H9 (cell line): ENCODE results near the gene CNDP2. TPM values are rescaled to one million over a fixed set of nuclear protein-coding genes. Genes with fewer than 3 reads are reported as not detected.

ENCODE experiments used
- DNase-seq: peaks from one replicate; pipeline ENCODE4 v3.0.0-alpha.2; 2017
- H2AFZ ChIP-seq: one replicate; pipeline ENCODE4 v1.6.1; 2013; ENCODE audit warnings: mild to moderate bottlenecking, low read length, control low read depth, moderate library complexity
- H2AK5ac ChIP-seq: 2 replicates; pipeline ENCODE4 v1.6.1; 2013; ENCODE audit warnings: low read length, control low read depth, mixed read lengths; ENCODE audit not compliant: insufficient read length
- H2BK120ac ChIP-seq: one replicate; pipeline ENCODE4 v1.6.1; 2013; ENCODE audit warnings: low read depth, mild to moderate bottlenecking, low read length, control low read depth, inconsistent platforms; ENCODE audit not compliant: poor library complexity, severe bottlenecking
- H2BK12ac ChIP-seq: 2 replicates; pipeline ENCODE4 v1.6.1; 2013; ENCODE audit warnings: low read length, control low read depth, mixed read lengths, low read depth; ENCODE audit not compliant: insufficient read length
- H2BK15ac ChIP-seq: 2 replicates; pipeline ENCODE4 v1.6.1; 2013; ENCODE audit warnings: low read depth, low read length, control low read depth
- H2BK20ac ChIP-seq: one replicate; pipeline ENCODE4 v1.6.1; 2013; ENCODE audit warnings: low read depth, mild to moderate bottlenecking, low read length, control low read depth, inconsistent platforms; ENCODE audit not compliant: poor library complexity, severe bottlenecking
- H2BK5ac ChIP-seq: 2 replicates; pipeline ENCODE4 v1.6.1; 2013; ENCODE audit warnings: low read length, control low read depth, mixed read lengths; ENCODE audit not compliant: insufficient read length
- H3K14ac ChIP-seq: 2 replicates; pipeline ENCODE4 v1.6.1; 2013; ENCODE audit warnings: low read length, control low read depth; ENCODE audit not compliant: insufficient read depth
- H3K18ac ChIP-seq: 2 replicates; pipeline ENCODE4 v1.6.1; 2013; ENCODE audit warnings: low read depth, mild to moderate bottlenecking, mixed read lengths, low read length, control low read depth; ENCODE audit not compliant: insufficient read length
- H3K23ac ChIP-seq: 2 replicates; pipeline ENCODE4 v1.6.1; 2013; ENCODE audit warnings: low read length, control low read depth, mixed read lengths, low read depth; ENCODE audit not compliant: insufficient read length
- H3K23me2 ChIP-seq: 2 replicates; pipeline ENCODE4 v1.6.1; 2013; ENCODE audit warnings: low read depth, mild to moderate bottlenecking, mixed read lengths, low read length, control low read depth; ENCODE audit not compliant: insufficient read length, poor library complexity, severe bottlenecking
- H3K27ac ChIP-seq: 2 replicates; pipeline ENCODE4 v1.5.1; 2013; ENCODE audit warnings: low read length, control low read depth, mixed read lengths, low read depth; ENCODE audit not compliant: insufficient read length
- H3K27me3 ChIP-seq: 2 replicates; pipeline ENCODE4 v1.6.1; 2013; ENCODE audit warnings: low read length, control low read depth, inconsistent platforms; ENCODE audit not compliant: insufficient read depth
- H3K4ac ChIP-seq: 2 replicates; pipeline ENCODE4 v1.6.1; 2013; ENCODE audit warnings: low read depth, mild to moderate bottlenecking, control low read depth, inconsistent platforms, low read length, moderate library complexity
- H3K4me1 ChIP-seq: 2 replicates; pipeline ENCODE4 v1.6.1; 2013; ENCODE audit warnings: low read length, control low read depth, inconsistent platforms; ENCODE audit not compliant: insufficient read depth
- H3K4me2 ChIP-seq: 2 replicates; pipeline ENCODE4 v1.6.1; 2013; ENCODE audit warnings: low read length, control low read depth, mixed read lengths; ENCODE audit not compliant: insufficient read length, insufficient read depth
- H3K56ac ChIP-seq: 2 replicates; pipeline ENCODE4 v1.6.1; 2013; ENCODE audit warnings: low read depth, mild to moderate bottlenecking, mixed read lengths, low read length, control low read depth; ENCODE audit not compliant: insufficient read length
- H3K79me1 ChIP-seq: 2 replicates; pipeline ENCODE4 v1.6.1; 2013; ENCODE audit warnings: low read depth, mild to moderate bottlenecking, moderate library complexity, low read length, control low read depth, inconsistent platforms; ENCODE audit not compliant: insufficient read depth, poor library complexity, severe bottlenecking
- H3K79me2 ChIP-seq: 2 replicates; pipeline ENCODE4 v1.6.1; 2013; ENCODE audit warnings: low read length, control low read depth, inconsistent platforms; ENCODE audit not compliant: insufficient read depth
- H3K9ac ChIP-seq: 2 replicates; pipeline ENCODE4 v1.6.1; 2013; ENCODE audit warnings: low read length, control low read depth, mixed read lengths; ENCODE audit not compliant: insufficient read length; ENCODE audit errors: extremely low read depth
- H3K9me3 ChIP-seq: one replicate; pipeline ENCODE4 v1.6.1; 2013; ENCODE audit warnings: low read depth, low read length, inconsistent platforms; ENCODE audit not compliant: control insufficient read depth
- H3T11ph ChIP-seq: one replicate; pipeline ENCODE4 v1.6.1; 2013; ENCODE audit warnings: mild to moderate bottlenecking, low read length, control low read depth, inconsistent platforms
- H4K20me1 ChIP-seq: one replicate; pipeline ENCODE4 v1.6.1; 2013; ENCODE audit not compliant: control insufficient read depth, insufficient read length, insufficient read depth
- H4K5ac ChIP-seq: 2 replicates; pipeline ENCODE4 v1.6.1; 2013; ENCODE audit warnings: low read depth, mild to moderate bottlenecking, mixed read lengths, low read length, control low read depth; ENCODE audit not compliant: insufficient read length
- H4K8ac ChIP-seq: replicated peaks from 2 replicates; pipeline ENCODE4 v1.6.1; 2013; ENCODE audit warnings: low read length, control low read depth, mixed read lengths, low read depth; ENCODE audit not compliant: insufficient read length
- H4K91ac ChIP-seq: 2 replicates; pipeline ENCODE4 v1.6.1; 2013; ENCODE audit warnings: low read depth, mild to moderate bottlenecking, moderate library complexity, mixed read lengths, low read length, control low read depth; ENCODE audit not compliant: insufficient read length
- H3K27ac Mint-ChIP-seq, 3 experiments: 2 replicates in 2 of 3; 3 replicates in 1 of 3; pipeline ENCODE4 v1.8.0; 2020 to 2021; ENCODE audit warnings: mixed read lengths in 3 of 3, mild to moderate bottlenecking in 1 of 3, moderate library complexity in 1 of 3
- H3K27me3 Mint-ChIP-seq: 2 replicates; pipeline ENCODE4 v1.8.0; 2021; ENCODE audit warnings: low read depth, mild to moderate bottlenecking, moderate library complexity, mixed read lengths
- H3K36me3 Mint-ChIP-seq, 3 experiments: 2 replicates in 2 of 3; 3 replicates in 1 of 3; pipeline ENCODE4 v1.8.0; 2020 to 2021; ENCODE audit warnings: low read depth in 3 of 3, mixed read lengths in 3 of 3; ENCODE audit not compliant: insufficient read depth in 1 of 3
- H3K4me1 Mint-ChIP-seq, 2 experiments: 2 replicates each; pipeline ENCODE4 v1.8.0; 2020; ENCODE audit warnings: mixed read lengths in 2 of 2
- H3K4me3 Mint-ChIP-seq, 2 experiments: 2 replicates in 1 of 2; 3 replicates in 1 of 2; pipeline ENCODE4 v1.8.0; 2020 to 2021; ENCODE audit warnings: mild to moderate bottlenecking in 2 of 2, mixed read lengths in 2 of 2, moderate library complexity in 1 of 2
- H3K9me3 Mint-ChIP-seq, 2 experiments: 2 replicates in 1 of 2; 3 replicates in 1 of 2; pipeline ENCODE4 v1.8.0; 2020; ENCODE audit warnings: mild to moderate bottlenecking in 2 of 2, mixed read lengths in 2 of 2, moderate library complexity in 1 of 2
- WGBS: extraction: QIAGEN DNeasy Blood & Tissue Kit; methylation state at CpG from one replicate; pipeline ENCODE4 v1.1.7; 2013; ENCODE audit warnings: missing lambda C conversion rate, low lambda C conversion rate, mixed read lengths; ENCODE audit not compliant: insufficient read length; ENCODE audit errors: extremely low coverage; 5-methylcytosine and 5-hydroxymethylcytosine counted together
- total RNA-seq: library from RNA; stranded (reverse); gene quantifications from 2 replicates; pipeline ENCODE4 v1.2.1, GENCODE V29; 2021
- TF ChIP-seq, protein P1 (sequence below): fragments of 200-600 bp; sonication (generic); conservative IDR thresholded peaks from 3 replicates; pipeline ENCODE4 v1.8.0; 2021; ENCODE audit warnings: antibody characterized with exemption, mild to moderate bottlenecking

The CNDP2 gene
- total RNA-seq, 1 experiment from 2014 or later = 212 TPM

DNA sequence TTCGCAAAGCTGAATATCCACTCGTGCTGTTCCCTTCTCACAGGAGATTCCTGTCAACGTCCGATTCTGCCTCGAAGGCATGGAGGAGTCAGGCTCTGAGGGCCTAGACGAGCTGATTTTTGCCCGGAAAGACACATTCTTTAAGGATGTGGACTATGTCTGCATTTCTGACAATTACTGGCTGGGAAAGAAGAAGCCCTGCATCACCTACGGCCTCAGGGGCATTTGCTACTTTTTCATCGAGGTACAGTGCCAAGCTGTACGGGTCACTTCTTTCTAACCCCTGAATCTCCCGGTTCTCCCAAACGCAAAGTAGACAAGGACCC, 14.6 kb downstream of the CNDP2 start:
- Histone ChIP-seq H3K18ac (no peak overlapping the region), H3K56ac (no peak overlapping the region), H2AK5ac (no peak overlapping the region), H4K91ac (no peak overlapping the region), H3K9ac (no peak overlapping the region), H3T11ph (no peak overlapping the region), H3K79me2 (no peaks in the 10 kb centered on the region), H3K27ac (no peak overlapping the region), H4K5ac (no peak overlapping the region), H3K4ac (no peak overlapping the region), H2BK15ac (no peak overlapping the region), H3K9me3 (no peaks in the 10 kb centered on the region), H3K14ac (no peak overlapping the region), H2BK12ac (no peak overlapping the region), H3K4me1 (no peaks in the 10 kb centered on the region; the same call in 1 of the 2 replicates), H3K4me2 (no peak overlapping the region), H2AFZ (no peak overlapping the region), H2BK20ac (no peak overlapping the region), H3K23ac (no peak overlapping the region), H2BK5ac (no peak overlapping the region), H4K8ac (no peak overlapping the region), H3K79me1 (peaks cover 4% of the 10 kb centered on the region), H4K20me1 (no peaks in the 10 kb centered on the region), H2BK120ac (no peak overlapping the region), H3K23me2 (no peaks in the 10 kb centered on the region), H3K27me3 (no peaks in the 10 kb centered on the region)
- H3K4me3 Mint-ChIP-seq = no peak overlapping the region
- H3K27me3 Mint-ChIP-seq = no peaks in the 10 kb centered on the region
- WGBS = no CpG with 5 or more reads among the region's 12 CpGs
- no peaks in the 10 kb centered on the region; a peak in 1 of 5 replicates for H3K9me3 Mint-ChIP-seq
- peak; percentile 5 for DNase-seq
- peaks cover 8 to 16% of the 10 kb centered on the region in 2 experiments for H3K4me1 Mint-ChIP-seq
- H3K36me3 Mint-ChIP-seq = peaks cover 59 to 93% (median 77%) of the 10 kb centered on the region in 3 experiments
- H3K27ac Mint-ChIP-seq = peak overlapping the region in 1 of 3 experiments; percentile 19; a peak in 1 of 7 replicates
- TF ChIP-seq, protein P1, sequence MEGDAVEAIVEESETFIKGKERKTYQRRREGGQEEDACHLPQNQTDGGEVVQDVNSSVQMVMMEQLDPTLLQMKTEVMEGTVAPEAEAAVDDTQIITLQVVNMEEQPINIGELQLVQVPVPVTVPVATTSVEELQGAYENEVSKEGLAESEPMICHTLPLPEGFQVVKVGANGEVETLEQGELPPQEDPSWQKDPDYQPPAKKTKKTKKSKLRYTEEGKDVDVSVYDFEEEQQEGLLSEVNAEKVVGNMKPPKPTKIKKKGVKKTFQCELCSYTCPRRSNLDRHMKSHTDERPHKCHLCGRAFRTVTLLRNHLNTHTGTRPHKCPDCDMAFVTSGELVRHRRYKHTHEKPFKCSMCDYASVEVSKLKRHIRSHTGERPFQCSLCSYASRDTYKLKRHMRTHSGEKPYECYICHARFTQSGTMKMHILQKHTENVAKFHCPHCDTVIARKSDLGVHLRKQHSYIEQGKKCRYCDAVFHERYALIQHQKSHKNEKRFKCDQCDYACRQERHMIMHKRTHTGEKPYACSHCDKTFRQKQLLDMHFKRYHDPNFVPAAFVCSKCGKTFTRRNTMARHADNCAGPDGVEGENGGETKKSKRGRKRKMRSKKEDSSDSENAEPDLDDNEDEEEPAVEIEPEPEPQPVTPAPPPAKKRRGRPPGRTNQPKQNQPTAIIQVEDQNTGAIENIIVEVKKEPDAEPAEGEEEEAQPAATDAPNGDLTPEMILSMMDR = no peak
